HG03354 (cell line): ENCODE results near the gene TFAM.
"Not testable (repeated sequence)": the region's sequence is repeated elsewhere in the genome, so short reads cannot be mapped to it uniquely, and the experiment has no call there.

Experiments used
- ATAC-seq: cut with Tn5 transposase; IDR thresholded peaks from one replicate; pipeline ENCODE4 v1.9.1; 2021; ENCODE audit warnings: mild to moderate bottlenecking; ENCODE audit not compliant: unreplicated experiment, poor library complexity, severe bottlenecking

The TFAM gene

GRCh38 chr10:58371473-58371872, 13.7 kb upstream of the TFAM start:
- no peak for ATAC-seq

DNA sequence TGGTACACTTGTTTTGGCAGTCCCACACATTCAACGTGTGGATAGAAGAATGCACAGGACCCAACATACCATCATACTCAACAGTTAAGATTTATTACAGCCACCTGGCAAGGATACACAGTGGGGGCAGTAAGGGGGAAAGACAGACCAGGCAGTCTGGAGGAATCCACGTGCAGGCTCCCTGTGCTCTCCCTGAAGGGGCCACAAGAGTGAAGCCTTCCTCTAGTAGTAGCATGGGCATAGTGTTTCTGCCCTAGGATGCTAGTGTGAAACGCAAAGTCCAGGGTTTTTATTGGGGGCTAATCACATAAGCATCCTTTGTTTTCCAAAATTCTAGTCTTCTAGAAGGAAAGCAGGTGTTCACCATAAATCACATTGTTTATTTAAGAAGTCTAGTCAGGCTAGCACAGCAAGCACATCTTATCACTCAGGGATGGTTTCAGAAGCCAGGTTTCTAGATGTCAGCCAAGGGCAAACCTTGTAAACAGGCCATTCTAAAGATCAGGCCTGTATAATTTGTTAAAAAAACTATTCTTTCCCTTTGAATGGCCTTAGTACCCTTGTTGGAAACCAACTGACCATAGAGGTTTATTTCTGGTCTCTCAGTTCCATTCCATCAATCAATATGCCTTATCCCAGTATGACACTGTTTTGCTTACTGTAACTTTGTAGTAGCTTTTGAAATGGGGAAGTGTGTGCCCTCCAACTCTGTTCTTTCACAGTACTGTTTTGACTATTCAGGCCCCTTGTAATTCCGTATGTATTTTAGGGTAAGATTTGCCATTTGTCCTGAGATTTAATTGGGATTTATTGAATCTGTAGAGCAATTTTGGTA, 12.4 kb upstream of the TFAM start:
- ATAC-seq = peak; percentile 86

DNA sequence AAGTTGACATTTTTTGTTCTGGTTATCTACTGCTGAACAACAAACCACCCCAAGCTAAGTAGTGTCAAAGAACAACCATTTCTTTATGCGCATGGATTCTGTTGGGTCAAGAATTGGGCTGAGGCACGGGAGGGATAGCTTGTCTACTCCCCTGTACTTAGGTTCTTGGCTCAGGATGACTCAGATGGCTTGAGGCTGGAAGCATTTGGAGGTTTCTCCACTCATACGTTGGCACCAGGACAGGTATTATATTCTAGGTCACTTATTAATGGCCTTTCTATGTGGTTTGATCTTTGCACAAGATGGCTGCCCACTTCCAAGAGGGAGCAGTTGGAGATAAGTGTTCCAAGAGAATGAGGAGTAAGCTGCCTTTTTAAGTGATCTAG, 11.8 kb upstream of the TFAM start:
- ATAC-seq = peak; percentile 15

DNA sequence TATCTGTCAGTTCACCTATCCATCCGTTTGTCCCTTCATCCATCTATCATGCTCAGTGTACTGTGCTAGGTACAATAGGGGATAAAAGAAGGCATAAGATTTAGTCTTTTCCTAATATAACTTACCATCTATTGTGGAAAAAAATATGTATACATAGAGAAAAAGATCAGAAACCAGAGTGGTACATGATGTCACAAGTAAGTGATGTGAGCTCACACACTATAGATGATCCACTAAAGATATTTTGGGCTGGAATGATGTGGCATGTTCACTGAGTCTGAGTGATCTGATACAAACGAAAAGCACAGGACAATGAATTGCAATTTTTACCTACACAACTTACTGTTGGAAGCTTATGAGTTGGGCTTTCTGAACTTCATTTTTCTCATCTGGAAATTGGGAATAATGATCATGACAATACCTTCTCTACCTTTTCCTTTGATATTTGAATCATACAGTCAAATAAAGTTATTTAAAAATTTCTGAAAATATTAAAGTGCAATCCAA, 2.7 kb upstream of the TFAM start:
- no peak for ATAC-seq

DNA sequence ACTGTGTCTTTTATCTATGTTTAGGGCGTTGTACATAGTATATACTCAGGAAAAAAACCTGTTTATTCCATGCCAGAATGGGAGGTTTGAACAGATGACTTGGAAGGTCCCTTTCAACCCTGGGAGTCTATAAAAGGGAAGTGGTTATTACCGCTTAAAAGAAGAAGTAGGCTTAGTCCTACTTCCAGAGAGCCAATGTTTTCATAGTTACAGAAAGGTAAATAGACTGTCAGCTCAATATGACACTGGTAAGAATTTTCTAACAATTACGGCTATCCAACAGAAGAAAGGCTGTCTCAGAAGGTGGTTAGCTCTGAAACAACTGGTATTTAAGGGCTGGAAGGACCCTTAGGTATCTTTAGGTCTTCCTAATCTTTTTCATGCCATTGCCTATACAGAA, 1.1 kb upstream of the TFAM start:
- ATAC-seq = peak; percentile 79

DNA sequence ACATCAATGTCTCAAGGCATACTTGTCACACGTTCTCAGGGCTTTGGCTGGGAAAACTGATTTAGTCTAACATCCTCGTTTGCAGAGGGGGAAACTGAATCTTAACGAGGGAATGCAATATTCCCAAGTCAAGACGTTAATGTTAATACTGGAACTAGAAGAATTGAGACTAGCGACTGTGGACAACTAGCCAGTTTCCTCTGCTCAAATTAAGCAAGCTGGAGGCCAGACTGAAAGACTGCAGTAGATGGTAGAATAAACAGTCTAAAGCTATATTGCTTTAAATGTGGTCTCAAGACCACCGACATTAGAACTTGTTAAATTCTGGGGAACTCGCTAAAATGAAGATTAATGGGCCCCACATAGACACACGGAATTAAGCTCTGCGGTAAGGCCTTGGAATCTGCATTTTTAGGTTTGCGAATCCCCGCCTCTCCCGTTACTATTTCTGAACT, 639 bp upstream of the TFAM start:
- peak; percentile 1 for ATAC-seq

GRCh38 chr10:58385784-58386112, 538 bp downstream of the TFAM start:
- peak; percentile 1 for ATAC-seq

- no peak for ATAC-seq
Measured at GRCh38 chr10:58389024-58389423, 3.8 kb downstream of the TFAM start.

GRCh38 chr10:58393317-58393716, 8.1 kb downstream of the TFAM start:
- ATAC-seq = no peak

DNA sequence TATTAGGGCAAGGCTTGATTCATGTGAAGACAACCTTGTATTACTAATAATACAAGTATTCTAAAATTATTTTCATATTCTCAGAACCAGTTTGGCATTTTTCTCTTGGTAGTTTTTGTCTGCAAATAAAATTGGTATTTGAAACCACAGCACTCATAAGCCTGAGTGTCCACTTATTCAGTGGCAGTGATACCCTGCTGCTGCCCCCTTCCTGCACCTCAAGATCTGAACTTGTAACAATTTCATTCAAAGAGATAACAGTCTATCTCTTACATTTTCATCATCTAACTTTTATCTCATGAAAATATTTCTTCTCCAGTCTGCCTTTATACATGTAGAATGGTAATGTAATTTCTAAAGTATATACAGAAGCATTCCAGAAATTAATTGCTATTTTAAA, 9.3 kb downstream of the TFAM start:
- ATAC-seq = no peak

DNA sequence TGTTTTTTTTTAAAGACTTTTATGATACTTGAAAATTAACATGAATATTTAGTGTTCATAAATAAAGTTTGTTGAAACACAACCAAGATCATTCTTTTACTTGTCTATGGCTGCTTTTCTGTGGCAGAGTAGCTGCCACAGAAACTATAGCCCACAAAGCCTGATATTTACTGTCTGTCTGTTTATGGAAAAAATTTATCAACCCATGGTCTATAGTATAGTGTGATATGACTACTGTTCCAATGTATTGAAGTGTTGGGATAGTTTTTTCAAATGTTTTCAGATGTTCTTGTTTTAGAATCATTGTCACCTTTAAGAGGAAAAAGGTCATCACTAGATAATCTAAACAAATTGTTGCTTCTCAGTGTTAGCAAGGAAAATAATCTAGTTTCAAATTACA, 10.8 kb downstream of the TFAM start:
- ATAC-seq = no peak

GRCh38 chr10:58397830-58398229, 12.6 kb downstream of the TFAM start:
- ATAC-seq = no peak

DNA sequence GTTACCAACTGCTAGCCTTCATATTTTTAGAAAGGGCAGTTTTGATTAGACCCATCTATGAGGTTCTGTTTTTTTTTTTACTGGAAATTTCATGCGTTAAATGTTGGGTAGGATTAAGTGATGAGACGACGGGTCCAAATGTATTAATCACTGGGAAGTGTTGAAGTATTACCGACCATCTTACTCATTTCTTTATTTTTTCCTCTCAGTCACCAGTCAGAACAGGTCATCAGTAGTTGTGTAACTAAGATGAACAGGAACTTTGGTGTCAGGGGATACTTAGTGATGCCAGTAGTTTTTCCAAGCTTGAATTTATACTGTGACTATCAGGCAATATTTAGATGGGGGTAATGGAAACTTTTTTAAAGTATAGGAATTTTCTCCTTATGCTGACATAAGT, 14.2 kb downstream of the TFAM start:
- no peak for ATAC-seq

DNA sequence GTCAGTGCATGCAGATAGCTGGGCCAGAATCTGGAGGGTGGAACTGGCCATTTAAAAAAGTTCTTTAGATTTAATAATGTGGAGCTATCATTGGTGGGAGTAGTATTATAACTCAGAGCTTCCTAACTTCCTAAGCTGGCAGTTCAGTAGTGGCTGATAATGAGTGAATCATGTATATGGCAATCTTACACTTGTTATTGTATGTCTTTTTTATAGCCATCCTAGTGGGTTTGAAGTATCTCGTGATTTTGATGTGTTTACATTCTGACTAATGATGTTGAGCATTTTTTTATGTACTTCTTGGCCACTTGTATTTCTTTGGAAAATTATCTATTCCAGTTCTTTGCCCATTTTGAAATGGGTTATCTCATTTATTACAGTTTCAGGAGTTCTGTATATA, 15.4 kb downstream of the TFAM start:
- ATAC-seq = no peak

- ATAC-seq = no peak
Measured at GRCh38 chr10:58404001-58404400, 18.8 kb downstream of the TFAM start.

DNA sequence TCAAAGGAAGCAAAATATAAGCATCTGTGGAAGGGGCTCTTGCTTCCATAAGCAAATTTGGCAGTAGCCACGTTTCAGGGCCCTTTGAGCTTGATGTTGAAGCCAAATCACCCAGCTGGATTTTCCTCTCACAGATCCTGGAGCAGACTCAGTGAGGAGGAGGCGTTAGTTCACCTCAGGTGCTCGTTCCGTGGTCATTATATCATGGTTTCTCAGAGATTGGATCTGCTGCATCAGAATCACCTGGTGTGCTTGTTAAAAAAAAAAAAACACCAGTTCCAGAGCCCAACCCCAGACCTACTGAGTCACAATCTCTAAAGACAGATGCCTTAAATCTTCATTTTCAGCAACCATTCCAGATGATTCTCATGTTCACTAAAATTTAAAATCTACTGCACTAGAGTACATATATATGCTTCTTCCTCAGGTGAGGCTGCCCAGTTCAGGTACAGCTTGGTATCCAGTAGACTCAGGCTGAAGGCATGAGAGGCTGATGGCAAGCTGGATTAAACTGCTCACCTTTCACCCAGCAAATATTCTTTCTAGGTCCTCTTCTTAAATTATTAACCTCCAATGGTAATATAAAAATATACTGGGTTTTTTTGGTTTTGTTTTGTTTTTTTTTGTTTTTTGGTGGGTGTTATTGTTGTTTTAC, 24.9 kb downstream of the TFAM start:
- no peak for ATAC-seq

GRCh38 chr10:58412502-58412961, 27.3 kb downstream of the TFAM start:
- ATAC-seq = no peak

GRCh38 chr10:58414270-58415041, 29.2 kb downstream of the TFAM start:
- no peak for ATAC-seq

GRCh38 chr10:58415757-58416156, 30.5 kb downstream of the TFAM start:
- no peak for ATAC-seq

GRCh38 chr10:58417902-58418301, 32.7 kb downstream of the TFAM start:
- not testable (repeated sequence) for ATAC-seq
